ENCODE data around the gene CTNNB1. TPM values are rescaled to one million over a fixed set of nuclear protein-coding genes. Genes with fewer than 3 reads are reported as not detected.

The CTNNB1 gene
- total and polyA plus RNA-seq, 8 donors, result 65.7 to 658 (median 203) TPM

DNA sequence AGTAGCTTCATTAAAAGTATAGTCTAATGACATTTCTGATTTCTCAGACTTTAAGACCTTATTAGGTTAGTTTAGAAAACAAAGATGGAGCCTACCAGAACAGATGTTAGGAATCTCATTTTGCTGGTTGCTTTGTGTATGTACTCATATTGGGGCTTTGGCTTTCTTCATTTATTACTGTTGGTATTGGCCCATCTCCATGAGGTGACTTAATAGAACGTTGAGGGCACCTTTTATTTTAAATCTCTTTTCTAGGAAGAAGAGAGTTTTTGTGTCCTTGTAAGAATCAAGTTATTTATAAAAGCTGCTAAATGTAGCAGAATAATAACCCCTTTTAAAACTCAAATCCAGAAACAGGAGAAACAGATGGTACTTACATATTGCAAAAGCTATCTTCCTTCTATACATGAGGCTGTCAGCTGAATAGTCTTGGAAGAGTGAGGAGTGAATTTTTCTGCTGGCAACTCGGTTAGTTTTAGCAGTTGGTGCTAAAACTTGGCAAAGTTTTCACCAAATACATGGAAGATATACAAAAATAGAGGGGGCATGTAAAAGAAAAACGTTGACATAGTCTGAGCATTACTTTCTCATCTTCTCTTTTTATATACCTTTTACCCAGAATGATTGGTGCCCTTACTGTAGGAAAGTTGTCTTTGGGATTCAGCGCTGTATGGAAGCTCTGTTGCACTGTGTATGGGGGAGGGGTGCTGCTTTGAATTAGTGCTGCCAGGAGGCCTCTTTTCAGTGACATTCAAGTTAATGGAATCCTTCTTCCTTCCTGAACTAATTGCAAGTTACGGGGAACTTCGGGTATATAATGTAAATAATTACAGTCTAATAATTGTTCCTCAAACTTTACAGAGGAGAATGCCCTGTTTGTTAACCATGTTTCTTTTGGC is 35.8 kb downstream of the CTNNB1 start:
- peaks cover 0 to 20% (median 2%) of the 10 kb centered on the region in 4 donors for H3K4me1 ChIP-seq
- no peaks in the 10 kb centered on the region for H3K9me3 ChIP-seq
- H3K27ac ChIP-seq, result no peak overlapping the region
- WGBS, 5 donors, result 54 to 61% (median 56%) methylated on average over 6 of the region's 6 CpGs
- TF ChIP-seq, protein P1, sequence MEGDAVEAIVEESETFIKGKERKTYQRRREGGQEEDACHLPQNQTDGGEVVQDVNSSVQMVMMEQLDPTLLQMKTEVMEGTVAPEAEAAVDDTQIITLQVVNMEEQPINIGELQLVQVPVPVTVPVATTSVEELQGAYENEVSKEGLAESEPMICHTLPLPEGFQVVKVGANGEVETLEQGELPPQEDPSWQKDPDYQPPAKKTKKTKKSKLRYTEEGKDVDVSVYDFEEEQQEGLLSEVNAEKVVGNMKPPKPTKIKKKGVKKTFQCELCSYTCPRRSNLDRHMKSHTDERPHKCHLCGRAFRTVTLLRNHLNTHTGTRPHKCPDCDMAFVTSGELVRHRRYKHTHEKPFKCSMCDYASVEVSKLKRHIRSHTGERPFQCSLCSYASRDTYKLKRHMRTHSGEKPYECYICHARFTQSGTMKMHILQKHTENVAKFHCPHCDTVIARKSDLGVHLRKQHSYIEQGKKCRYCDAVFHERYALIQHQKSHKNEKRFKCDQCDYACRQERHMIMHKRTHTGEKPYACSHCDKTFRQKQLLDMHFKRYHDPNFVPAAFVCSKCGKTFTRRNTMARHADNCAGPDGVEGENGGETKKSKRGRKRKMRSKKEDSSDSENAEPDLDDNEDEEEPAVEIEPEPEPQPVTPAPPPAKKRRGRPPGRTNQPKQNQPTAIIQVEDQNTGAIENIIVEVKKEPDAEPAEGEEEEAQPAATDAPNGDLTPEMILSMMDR (IDR thresholded peaks at IDR 0.05), result no peak
- no peak for TF ChIP-seq POLR2A (IDR thresholded peaks at IDR 0.05)
- no peak for TF ChIP-seq EP300 (IDR thresholded peaks at IDR 0.05)
- no peak for TF ChIP-seq POLR2AphosphoS5 (IDR thresholded peaks at IDR 0.05)
- H3K36me3 ChIP-seq, result peaks cover 57 to 99% (median 97%) of the 10 kb centered on the region in 4 donors
- no peaks in the 10 kb centered on the region for H3K27me3 ChIP-seq
- no peak for DNase-seq
- intact Hi-C loops (cut with DNase I; ENCODE audit: low total_unique reads), result no loop called here
- no peak overlapping the region for H3K4me3 ChIP-seq

DNA sequence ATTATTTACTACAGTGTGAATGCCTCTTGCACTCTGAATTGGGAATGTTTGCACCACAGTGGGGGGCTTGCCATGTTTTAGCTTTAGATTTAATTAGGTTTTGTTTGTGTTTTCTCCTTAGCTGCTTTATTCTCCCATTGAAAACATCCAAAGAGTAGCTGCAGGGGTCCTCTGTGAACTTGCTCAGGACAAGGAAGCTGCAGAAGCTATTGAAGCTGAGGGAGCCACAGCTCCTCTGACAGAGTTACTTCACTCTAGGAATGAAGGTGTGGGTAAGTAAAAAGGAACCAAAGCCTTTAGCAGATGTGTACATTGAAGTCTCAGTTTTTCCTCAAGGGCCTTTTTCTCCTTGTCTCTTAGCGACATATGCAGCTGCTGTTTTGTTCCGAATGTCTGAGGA is 36.9 kb downstream of the CTNNB1 start:
- H3K36me3 ChIP-seq, result peaks cover 60 to 99% (median 97%) of the 10 kb centered on the region in 4 donors
- 84 to 98% (median 91%) methylated on average over 2 of the region's 2 CpGs for WGBS, 5 donors

DNA sequence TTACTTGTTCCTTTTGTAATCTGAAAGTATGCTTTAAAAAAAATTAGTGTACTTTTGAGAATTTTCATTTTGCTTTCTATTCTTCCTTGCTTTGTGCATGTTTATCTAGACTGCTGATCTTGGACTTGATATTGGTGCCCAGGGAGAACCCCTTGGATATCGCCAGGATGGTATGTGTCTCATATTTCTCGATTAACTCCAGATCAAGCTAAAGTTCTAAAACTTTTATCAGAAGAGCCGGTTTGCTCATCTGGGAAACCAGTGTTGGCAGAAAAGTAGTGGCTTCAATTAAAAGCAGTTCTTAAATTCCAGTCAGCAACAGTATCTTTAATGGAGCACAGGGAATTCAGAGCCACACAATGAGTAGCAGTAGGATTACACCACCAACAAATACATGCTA is 38.6 kb downstream of the CTNNB1 start:
- intact Hi-C loops (cut with DNase I; ENCODE audit: low total_unique reads), result no loop called here
- H3K27ac ChIP-seq, result no peak overlapping the region
- peaks cover 60 to 97% (median 94%) of the 10 kb centered on the region in 4 donors for H3K36me3 ChIP-seq
- H3K9me3 ChIP-seq, result no peaks in the 10 kb centered on the region
- H3K27me3 ChIP-seq, result no peaks in the 10 kb centered on the region
- no peak for TF ChIP-seq EP300 (IDR thresholded peaks at IDR 0.05)
- TF ChIP-seq, protein P1 (IDR thresholded peaks at IDR 0.05), result no peak
- no peak for TF ChIP-seq POLR2AphosphoS5 (IDR thresholded peaks at IDR 0.05)
- TF ChIP-seq POLR2A (IDR thresholded peaks at IDR 0.05), result no peak
- no peak overlapping the region for H3K4me3 ChIP-seq
- H3K4me1 ChIP-seq, result peaks cover 0 to 20% (median 2%) of the 10 kb centered on the region in 4 donors
- no peak for DNase-seq
- 84 to 89% (median 86%) methylated on average over 3 of the region's 3 CpGs for WGBS, 5 donors

More for the DNA sequence above, 36.9 kb downstream of the CTNNB1 start:
- DNase-seq, result no peak
- intact Hi-C loops (cut with DNase I; ENCODE audit: low total_unique reads), result no loop called here
- no peak overlapping the region for H3K4me3 ChIP-seq
- no peak for TF ChIP-seq EP300 (IDR thresholded peaks at IDR 0.05)
- TF ChIP-seq POLR2AphosphoS5 (IDR thresholded peaks at IDR 0.05), result no peak
- TF ChIP-seq POLR2A (IDR thresholded peaks at IDR 0.05), result no peak
- TF ChIP-seq, protein P1 (IDR thresholded peaks at IDR 0.05), result no peak
- H3K9me3 ChIP-seq, result no peaks in the 10 kb centered on the region
- H3K27ac ChIP-seq, result no peak overlapping the region
- H3K4me1 ChIP-seq, result peaks cover 0 to 20% (median 2%) of the 10 kb centered on the region in 4 donors
- H3K27me3 ChIP-seq, result no peaks in the 10 kb centered on the region

DNA sequence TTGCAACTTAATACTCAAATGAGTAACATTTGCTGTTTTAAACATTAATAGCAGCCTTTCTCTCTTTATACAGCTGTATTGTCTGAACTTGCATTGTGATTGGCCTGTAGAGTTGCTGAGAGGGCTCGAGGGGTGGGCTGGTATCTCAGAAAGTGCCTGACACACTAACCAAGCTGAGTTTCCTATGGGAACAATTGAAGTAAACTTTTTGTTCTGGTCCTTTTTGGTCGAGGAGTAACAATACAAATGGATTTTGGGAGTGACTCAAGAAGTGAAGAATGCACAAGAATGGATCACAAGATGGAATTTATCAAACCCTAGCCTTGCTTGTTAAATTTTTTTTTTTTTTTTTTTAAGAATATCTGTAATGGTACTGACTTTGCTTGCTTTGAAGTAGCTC is 40.3 kb downstream of the CTNNB1 start:
- Histone ChIP-seq H3K4me3 (no peak overlapping the region), H3K4me1 (peaks cover 0 to 20% (median under 1%) of the 10 kb centered on the region in 4 donors), H3K36me3 (peaks cover 47 to 89% (median 83%) of the 10 kb centered on the region in 4 donors), H3K9me3 (no peaks in the 10 kb centered on the region), H3K27ac (peak overlapping the region in 1 of 5 donors; percentile 6), H3K27me3 (no peaks in the 10 kb centered on the region)
- no peak for TF ChIP-seq POLR2AphosphoS5 (IDR thresholded peaks at IDR 0.05)
- no peak for TF ChIP-seq POLR2A (IDR thresholded peaks at IDR 0.05)
- TF ChIP-seq, protein P1 (IDR thresholded peaks at IDR 0.05), result no peak
- no peak for TF ChIP-seq EP300 (IDR thresholded peaks at IDR 0.05)
- WGBS, 5 donors, result 45 to 49% (median 47%) methylated on average over 2 of the region's 2 CpGs
- no peak for DNase-seq
- intact Hi-C loops (cut with DNase I; ENCODE audit: low total_unique reads), result no loop called here
